ENCODE results near the gene APOL2.
"Not testable (repeated sequence)": the region's sequence is repeated elsewhere in the genome, so short reads cannot be mapped to it uniquely, and the experiment has no call there.

The APOL2 gene

GRCh38 chr22:36196254-36197064 lies 42.9 kb downstream of the APOL2 start:
- DNase-seq = no peak

GRCh38 chr22:36194971-36195370 lies 44.4 kb downstream of the APOL2 start:
- peak in 1 of 2 experiments; percentile 25 for DNase-seq

GRCh38 chr22:36194385-36194784 lies 44.9 kb downstream of the APOL2 start:
- no peak for DNase-seq

- no peak for DNase-seq
These were observed 45.8 kb downstream of the APOL2 start for GRCh38 chr22:36193577-36193976.

- DNase-seq = no peak
These were observed 46.2 kb downstream of the APOL2 start for GRCh38 chr22:36193171-36193570.

- no peak for DNase-seq
These were observed 46.8 kb downstream of the APOL2 start for GRCh38 chr22:36192542-36192941.

GRCh38 chr22:36191106-36191836 lies 48.1 kb downstream of the APOL2 start:
- DNase-seq = no peak

- not testable (repeated sequence) for DNase-seq
These were observed 51.5 kb downstream of the APOL2 start for GRCh38 chr22:36187862-36188261.

- DNase-seq = no peak
These were observed 53.3 kb downstream of the APOL2 start for GRCh38 chr22:36185828-36186624.

GRCh38 chr22:36184433-36185025 lies 54.8 kb downstream of the APOL2 start:
- no peak for DNase-seq

GRCh38 chr22:36183446-36183845 lies 55.9 kb downstream of the APOL2 start:
- no peak for DNase-seq

GRCh38 chr22:36182857-36183256 lies 56.5 kb downstream of the APOL2 start:
- DNase-seq = no peak

- no peak for DNase-seq
These were observed 57.3 kb downstream of the APOL2 start for GRCh38 chr22:36182056-36182455.

- no peak for DNase-seq
These were observed 58.4 kb downstream of the APOL2 start for GRCh38 chr22:36180928-36181327.

- peak; percentile 84 to 88 for DNase-seq
These were observed 59.1 kb downstream of the APOL2 start for GRCh38 chr22:36180038-36180880.

GRCh38 chr22:36177160-36177559 lies 62.2 kb downstream of the APOL2 start:
- no peak for DNase-seq
